HepG2 (cell line): ENCODE data around the gene AFG1L. TPM values are rescaled to one million over a fixed set of nuclear protein-coding genes. Genes with fewer than 3 reads are reported as not detected.

ENCODE experiments used
- ARID2 ChIP-seq: sonication (generic); formaldehyde crosslinking; IDR thresholded peaks from 2 replicates; pipeline ENCODE4 v1.8.1; 2022; ENCODE audit warnings: mild to moderate bottlenecking, missing genetic modification reagents, borderline replicate concordance
- ARID3A ChIP-seq: IDR thresholded peaks from 2 replicates; pipeline ENCODE4 v1.6.1; 2012; ENCODE audit warnings: low read depth, low read length, improper control_type of control experiment
- BCL3 ChIP-seq: sonication (generic); formaldehyde crosslinking; IDR thresholded peaks from 2 replicates; pipeline ENCODE4 v1.5.1; 2020; ENCODE audit warnings: mild to moderate bottlenecking, missing genetic modification reagents, moderate library complexity
- MIER3 ChIP-seq: IDR thresholded peaks from 2 replicates; pipeline ENCODE4 v1.6.1; 2016; ENCODE audit warnings: missing compliant biosample characterization, borderline replicate concordance
- MXD3 ChIP-seq: IDR thresholded peaks from 2 replicates; pipeline ENCODE4 v1.6.1; 2016; ENCODE audit warnings: mild to moderate bottlenecking, missing biosample characterization, missing genetic modification reagents
- PCBP2 ChIP-seq: fragments of 200-400 bp; formaldehyde crosslinking; optimal IDR thresholded peaks from 2 replicates; pipeline ENCODE3; 2018; ENCODE audit warnings: low read length, low read depth; ENCODE audit not compliant: poor library complexity, severe bottlenecking
- PTBP1 ChIP-seq: fragments of 200-400 bp; formaldehyde crosslinking; IDR thresholded peaks from 2 replicates; pipeline ENCODE4 v1.6.1; 2018; ENCODE audit warnings: low read length, low read depth; ENCODE audit not compliant: poor library complexity, severe bottlenecking
- SIX4 ChIP-seq: sonication (generic); formaldehyde crosslinking; IDR thresholded peaks from 2 replicates; pipeline ENCODE4 v1.4.0; 2020; ENCODE audit warnings: missing genetic modification reagents
- SRSF9 ChIP-seq: fragments of 200-400 bp; formaldehyde crosslinking; IDR thresholded peaks from 2 replicates; pipeline ENCODE4 v1.6.1; 2018; ENCODE audit warnings: borderline replicate concordance, mild to moderate bottlenecking, low read depth, low read length; ENCODE audit not compliant: insufficient read depth, poor library complexity, severe bottlenecking
- TP53 ChIP-seq: sonication (generic); formaldehyde crosslinking; conservative IDR thresholded peaks from 2 replicates; pipeline ENCODE4 v1.4.0; 2020; ENCODE audit warnings: missing genetic modification reagents
- ZNF180 ChIP-seq: sonication (generic); formaldehyde crosslinking; IDR thresholded peaks from 2 replicates; pipeline ENCODE4 v1.4.0; 2020; ENCODE audit warnings: low read depth, missing genetic modification reagents, borderline replicate concordance
- ZNF282 ChIP-seq: fragments of 450-650 bp; IDR thresholded peaks from 2 replicates; pipeline ENCODE4 v1.6.1; 2018; ENCODE audit not compliant: partially characterized antibody
- ZNF451 ChIP-seq: sonication (generic); formaldehyde crosslinking; IDR thresholded peaks from 2 replicates; pipeline ENCODE4 v1.5.0; 2020; ENCODE audit warnings: mild to moderate bottlenecking, missing genetic modification reagents
- ZNF567 ChIP-seq: sonication (generic); formaldehyde crosslinking; IDR thresholded peaks from 2 replicates; pipeline ENCODE4 v1.8.1; 2023; ENCODE audit warnings: mild to moderate bottlenecking, missing genetic modification reagents, borderline replicate concordance
- ZNF572 ChIP-seq: sonication (generic); formaldehyde crosslinking; IDR thresholded peaks from 2 replicates; pipeline ENCODE4 v1.5.1; 2020; ENCODE audit warnings: mild to moderate bottlenecking, missing genetic modification reagents
- polyA plus RNA-seq, 8 experiments: library from polyadenylated mRNA; depleted of rRNA in 3 of 8; stranded (reverse) in 7 of 8; unstranded in 1 of 8; fragments of >200 nt; fragmentation: Illumina TruSeq in 4 of 8; extraction: Trizol in 4 of 8; gene quantifications; 2 replicates each; pipeline versions ENCODE4 v1.2.1 to v1.2.3, GENCODE V29; 2011 to 2016; ENCODE audit warnings: low read depth in 4 of 8, missing spikeins in 1 of 8, mixed read lengths in 1 of 8; ENCODE audit not compliant: insufficient read depth in 1 of 8
- total RNA-seq, 5 experiments: library from RNA; depleted of rRNA; stranded (reverse); fragments of >200 nt; fragmentation: Illumina TruSeq; extraction: Trizol; gene quantifications; 2 replicates each; pipeline ENCODE4 v1.2.3, GENCODE V29; 2016; ENCODE audit warnings: low read depth in 1 of 5
- TF ChIP-seq, protein P1 (sequence below): sonication (generic); formaldehyde crosslinking; IDR thresholded peaks from 2 replicates; pipeline ENCODE4 v1.9.0; 2022; ENCODE audit warnings: missing genetic modification reagents, mild to moderate bottlenecking, borderline replicate concordance
- TF ChIP-seq, protein P2 (sequence below): sonication (generic); formaldehyde crosslinking; IDR thresholded peaks from 2 replicates; pipeline ENCODE4 v1.8.0; 2023; ENCODE audit warnings: mild to moderate bottlenecking, missing genetic modification reagents
- TF ChIP-seq, protein P3 (sequence below): sonication (generic); formaldehyde crosslinking; IDR thresholded peaks from 2 replicates; pipeline ENCODE4 v1.8.1; 2023; ENCODE audit warnings: mild to moderate bottlenecking, moderate library complexity, missing genetic modification reagents
- TF ChIP-seq, protein P4 (sequence below): sonication (generic); formaldehyde crosslinking; conservative IDR thresholded peaks from 2 replicates; pipeline ENCODE4 v1.8.0; 2022; ENCODE audit warnings: low read depth, missing genetic modification reagents

The AFG1L gene
- total and polyA plus RNA-seq, 2 of the 13 experiments (the other 11 are each of a cell fraction or from before 2014, with no cell fraction given), result 3.1 to 14.0 TPM

DNA sequence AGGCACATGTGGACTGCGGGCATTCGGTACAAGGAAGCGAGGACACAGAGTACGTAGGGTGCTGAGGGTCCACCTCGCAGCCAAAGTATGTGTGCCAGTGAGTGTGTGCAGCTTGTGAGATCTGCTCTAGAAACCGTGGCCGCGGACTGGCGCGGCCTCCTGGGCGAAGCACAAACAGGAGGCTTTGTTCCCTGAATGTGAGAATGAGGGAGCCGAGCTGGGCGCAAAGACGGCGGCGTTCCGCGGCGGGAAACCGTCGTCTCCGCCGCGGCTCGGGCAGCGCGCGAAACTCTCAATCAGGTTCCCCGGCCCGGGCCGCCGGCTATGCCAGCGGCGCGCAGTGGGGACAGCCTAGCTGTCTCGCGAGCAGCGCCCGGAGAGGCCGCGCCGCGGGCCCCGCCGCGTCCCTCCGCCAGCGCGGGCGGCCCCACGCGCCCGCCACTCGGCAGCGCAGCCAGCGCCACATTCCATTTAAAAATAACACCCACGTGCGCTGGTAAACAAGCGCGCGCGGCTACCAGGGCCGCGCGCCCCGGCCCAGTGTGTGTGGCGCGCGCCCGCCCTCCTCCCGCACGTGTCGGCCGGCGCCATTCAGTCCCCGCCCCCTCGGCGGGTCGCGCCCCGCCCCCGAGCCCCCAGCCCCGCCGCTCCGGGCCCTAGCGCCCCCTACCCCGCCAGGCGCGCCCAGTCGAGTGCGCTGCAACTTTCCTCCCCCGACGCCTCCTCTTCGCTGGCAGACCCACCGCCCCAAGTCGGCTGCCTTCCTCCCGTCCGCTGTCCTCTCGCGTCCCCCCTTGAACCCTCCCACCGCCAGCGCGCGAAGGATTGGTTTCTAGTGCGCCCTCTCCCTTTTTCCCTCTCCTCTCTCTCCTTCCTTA is 262.9 kb downstream of the AFG1L start (continued):
- TF ChIP-seq BCL3 (CRISPR knock-in tag) (0 out of 2 replicates have a peak, but pooled peaks have one; percentile 53), ARID2 (CRISPR knock-in tag) (peak; percentile 50; the same call in 1 of the 2 replicates), ZNF180 (CRISPR knock-in tag) (no peak), ZNF451 (no peak), ARID3A (no peak), PCBP2 (no peak), ZNF572 (CRISPR knock-in tag) (no peak), SIX4 (CRISPR knock-in tag) (no peak), ZNF567 (CRISPR knock-in tag) (no peak), MXD3 (CRISPR knock-in tag) (no peak), MIER3 (CRISPR knock-in tag) (no peak), PTBP1 (no peak), ZNF282 (no peak), TP53 (CRISPR knock-in tag) (no peak), SRSF9 (no peak)
- TF ChIP-seq, protein P1, sequence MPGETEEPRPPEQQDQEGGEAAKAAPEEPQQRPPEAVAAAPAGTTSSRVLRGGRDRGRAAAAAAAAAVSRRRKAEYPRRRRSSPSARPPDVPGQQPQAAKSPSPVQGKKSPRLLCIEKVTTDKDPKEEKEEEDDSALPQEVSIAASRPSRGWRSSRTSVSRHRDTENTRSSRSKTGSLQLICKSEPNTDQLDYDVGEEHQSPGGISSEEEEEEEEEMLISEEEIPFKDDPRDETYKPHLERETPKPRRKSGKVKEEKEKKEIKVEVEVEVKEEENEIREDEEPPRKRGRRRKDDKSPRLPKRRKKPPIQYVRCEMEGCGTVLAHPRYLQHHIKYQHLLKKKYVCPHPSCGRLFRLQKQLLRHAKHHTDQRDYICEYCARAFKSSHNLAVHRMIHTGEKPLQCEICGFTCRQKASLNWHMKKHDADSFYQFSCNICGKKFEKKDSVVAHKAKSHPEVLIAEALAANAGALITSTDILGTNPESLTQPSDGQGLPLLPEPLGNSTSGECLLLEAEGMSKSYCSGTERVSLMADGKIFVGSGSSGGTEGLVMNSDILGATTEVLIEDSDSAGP, result peak; percentile 57
- TF ChIP-seq, protein P2, sequence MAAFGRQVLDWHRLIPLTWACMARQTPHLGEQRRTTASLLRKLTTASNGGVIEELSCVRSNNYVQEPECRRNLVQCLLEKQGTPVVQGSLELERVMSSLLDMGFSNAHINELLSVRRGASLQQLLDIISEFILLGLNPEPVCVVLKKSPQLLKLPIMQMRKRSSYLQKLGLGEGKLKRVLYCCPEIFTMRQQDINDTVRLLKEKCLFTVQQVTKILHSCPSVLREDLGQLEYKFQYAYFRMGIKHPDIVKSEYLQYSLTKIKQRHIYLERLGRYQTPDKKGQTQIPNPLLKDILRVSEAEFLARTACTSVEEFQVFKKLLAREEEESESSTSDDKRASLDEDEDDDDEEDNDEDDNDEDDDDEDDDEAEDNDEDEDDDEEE, result no peak
- TF ChIP-seq, protein P3, sequence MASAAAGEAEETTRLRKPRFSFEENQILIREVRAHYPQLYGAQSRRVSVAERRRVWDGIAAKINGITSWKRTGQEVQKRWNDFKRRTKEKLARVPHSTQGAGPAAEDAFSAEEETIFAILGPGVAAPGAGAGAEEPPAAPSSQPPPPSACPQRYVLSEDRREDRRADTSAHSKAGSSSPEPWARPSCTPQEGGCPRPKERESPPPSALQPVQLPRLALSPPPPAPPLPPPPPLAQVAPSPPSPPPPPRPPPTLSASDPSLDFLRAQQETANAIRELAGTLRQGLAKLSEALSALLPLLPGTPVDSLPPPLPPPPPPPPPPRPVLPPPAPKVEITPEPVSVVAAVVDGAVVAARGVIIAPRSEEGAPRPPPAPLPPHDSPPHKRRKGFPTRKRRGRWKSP, result peak; percentile 33; the same call in 1 of the 2 replicates
- TF ChIP-seq, protein P4, sequence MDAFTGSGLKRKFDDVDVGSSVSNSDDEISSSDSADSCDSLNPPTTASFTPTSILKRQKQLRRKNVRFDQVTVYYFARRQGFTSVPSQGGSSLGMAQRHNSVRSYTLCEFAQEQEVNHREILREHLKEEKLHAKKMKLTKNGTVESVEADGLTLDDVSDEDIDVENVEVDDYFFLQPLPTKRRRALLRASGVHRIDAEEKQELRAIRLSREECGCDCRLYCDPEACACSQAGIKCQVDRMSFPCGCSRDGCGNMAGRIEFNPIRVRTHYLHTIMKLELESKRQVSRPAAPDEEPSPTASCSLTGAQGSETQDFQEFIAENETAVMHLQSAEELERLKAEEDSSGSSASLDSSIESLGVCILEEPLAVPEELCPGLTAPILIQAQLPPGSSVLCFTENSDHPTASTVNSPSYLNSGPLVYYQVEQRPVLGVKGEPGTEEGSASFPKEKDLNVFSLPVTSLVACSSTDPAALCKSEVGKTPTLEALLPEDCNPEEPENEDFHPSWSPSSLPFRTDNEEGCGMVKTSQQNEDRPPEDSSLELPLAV (CRISPR knock-in tag), result no peak
